ENCODE results near the gene ZMYND8. TPM values are rescaled to one million over a fixed set of nuclear protein-coding genes. Genes with fewer than 3 reads are reported as not detected.

Gene ZMYND8
- total and polyA plus RNA-seq, 2 donors (not counting 3 experiments of a cell fraction or from before 2014, with no cell fraction given), result 30.6 to 75.2 TPM

- Histone ChIP-seq H4K20me1 (replicated peaks; ENCODE audit: control insufficient read depth, extremely low read depth, insufficient read depth, low read length) (peaks cover 2% of the 10 kb centered on the region), H3K4me3 (replicated peaks in 1 of 3; ENCODE audit: insufficient read depth in 1 of 3, low read depth in 1 of 3, low read length in 3 of 3) (no peak overlapping the region), H3K4me1 (ENCODE audit: control insufficient read depth, extremely low read depth, insufficient read depth, low read length) (peaks cover 2% of the 10 kb centered on the region), H3K79me2 (ENCODE audit: control insufficient read depth, insufficient read depth, low read length) (peaks cover 28% of the 10 kb centered on the region), H3K36me3 (ENCODE audit: control insufficient read depth in 2 of 2, extremely low read depth in 1 of 2, insufficient read depth in 2 of 2, low read length in 2 of 2) (peaks cover 45 to 53% of the 10 kb centered on the region in 2 experiments), H3K27me3 (ENCODE audit: control insufficient read depth in 2 of 2, insufficient read depth in 2 of 2, low read length in 2 of 2) (no peaks in the 10 kb centered on the region), H3K9ac (replicated peaks; ENCODE audit: extremely low read depth, insufficient read depth, low read length) (no peak overlapping the region), H3K27ac (ENCODE audit: insufficient read depth, low read depth, low read length) (no peak overlapping the region), H3K9me3 (replicated peaks; ENCODE audit: control insufficient read depth, insufficient read depth, low read length) (no peaks in the 10 kb centered on the region), H3K4me2 (ENCODE audit: insufficient read depth, low read length) (no peak overlapping the region), H2AFZ (ENCODE audit: low read depth, low read length) (no peak overlapping the region), H3K9me1 (replicated peaks; ENCODE audit: control insufficient read depth, extremely low read depth, insufficient read depth, low read length) (no peaks in the 10 kb centered on the region)
- dilution Hi-C loops (cut with MboI; ENCODE audit: extremely low pct_ligation_motif_present, low sequenced_read_pairs), result no loop called here
- intact Hi-C loops (cut with micrococcal nuclease), result no loop called here
- no peak for FAIRE-seq
- CTCF ChIA-PET, result interaction anchor here (0.7 to 2.3 kb wide), 3 partner anchors 11 to 90 kb away, joined by 3 to 16 read pairs (median 6); no protein-coding TSS in a partner anchor
- no TSS peak for BruUV-seq (replicated peaks)
- POLR2A ChIA-PET, result no interaction called here
- DNase-seq (ENCODE audit: low read depth, low spot score), result no peak
- no peak for TF ChIP-seq POLR2AphosphoS5 (IDR thresholded peaks at IDR 0.05; ENCODE audit: insufficient read depth, low read depth, low read length)
- TF ChIP-seq FOS (IDR thresholded peaks at IDR 0.05; ENCODE audit: borderline replicate concordance, insufficient read depth, low read length), result no peak
- no peak for TF ChIP-seq POLR2A (IDR thresholded peaks at IDR 0.05; ENCODE audit: low read depth, low read length)
- no peak for TF ChIP-seq MYC (IDR thresholded peaks at IDR 0.05; ENCODE audit: low read depth, low read length)
- TF ChIP-seq MAX (IDR thresholded peaks at IDR 0.05; ENCODE audit: insufficient read depth, insufficient read length), result no peak
- no peak for TF ChIP-seq EZH2 (IDR thresholded peaks at IDR 0.05; ENCODE audit: borderline replicate concordance, low read depth, low read length, severe bottlenecking)
- no peak for TF ChIP-seq JUN (IDR thresholded peaks at IDR 0.05; ENCODE audit: borderline replicate concordance, insufficient read depth, insufficient read length, low read depth)
These were observed 62.9 kb downstream of the ZMYND8 start for GRCh38 chr20:47293631-47294030.

GRCh38 chr20:47292581-47292980, 63.9 kb downstream of the ZMYND8 start:
- H3K4me2 ChIP-seq (ENCODE audit: insufficient read depth, low read length), result no peak overlapping the region
- no peaks in the 10 kb centered on the region for H3K27me3 ChIP-seq (ENCODE audit: control insufficient read depth in 2 of 2, insufficient read depth in 2 of 2, low read length in 2 of 2)
- H4K20me1 ChIP-seq (replicated peaks; ENCODE audit: control insufficient read depth, extremely low read depth, insufficient read depth, low read length), result peaks cover 2% of the 10 kb centered on the region
- peaks cover 47 to 54% of the 10 kb centered on the region in 2 experiments for H3K36me3 ChIP-seq (ENCODE audit: control insufficient read depth in 2 of 2, extremely low read depth in 1 of 2, insufficient read depth in 2 of 2, low read length in 2 of 2)
- ChIA-PET CTCF (interaction anchor here (1.9 to 2.3 kb wide), 2 partner anchors 12 to 91 kb away, joined by 6 to 16 read pairs; no protein-coding TSS in a partner anchor), POLR2A (no interaction called here)
- no peak for FAIRE-seq
- intact Hi-C loops (cut with micrococcal nuclease), result no loop called here
- no peak for DNase-seq (ENCODE audit: low read depth, low spot score)
- dilution Hi-C loops (cut with MboI; ENCODE audit: extremely low pct_ligation_motif_present, low sequenced_read_pairs), result no loop called here
- no TSS peak for BruUV-seq (replicated peaks)
- no peaks in the 10 kb centered on the region for H3K9me3 ChIP-seq (replicated peaks; ENCODE audit: control insufficient read depth, insufficient read depth, low read length)
- H3K27ac ChIP-seq (ENCODE audit: insufficient read depth, low read depth, low read length), result no peak overlapping the region
- no peaks in the 10 kb centered on the region for H3K9me1 ChIP-seq (replicated peaks; ENCODE audit: control insufficient read depth, extremely low read depth, insufficient read depth, low read length)
- H2AFZ ChIP-seq (ENCODE audit: low read depth, low read length), result no peak overlapping the region
- no peak overlapping the region for H3K4me3 ChIP-seq (replicated peaks in 1 of 3; ENCODE audit: insufficient read depth in 1 of 3, low read depth in 1 of 3, low read length in 3 of 3)
- no peak overlapping the region for H3K9ac ChIP-seq (replicated peaks; ENCODE audit: extremely low read depth, insufficient read depth, low read length)
- TF ChIP-seq GATA2 (IDR thresholded peaks at IDR 0.05; ENCODE audit: insufficient read depth, insufficient read length, low read depth, low read length), result no peak
- TF ChIP-seq MYC (IDR thresholded peaks at IDR 0.05; ENCODE audit: low read depth, low read length), result no peak
- TF ChIP-seq CTCF (IDR thresholded peaks at IDR 0.05; ENCODE audit: extremely low read depth in 1 of 2, insufficient read depth in 1 of 2, low read depth in 1 of 2, low read length in 2 of 2), result no peak
- TF ChIP-seq FOS (IDR thresholded peaks at IDR 0.05; ENCODE audit: borderline replicate concordance, insufficient read depth, low read length), result no peak
- no peak for TF ChIP-seq POLR2A (IDR thresholded peaks at IDR 0.05; ENCODE audit: low read depth, low read length)
- TF ChIP-seq EZH2 (IDR thresholded peaks at IDR 0.05; ENCODE audit: borderline replicate concordance, low read depth, low read length, severe bottlenecking), result no peak
- TF ChIP-seq JUN (IDR thresholded peaks at IDR 0.05; ENCODE audit: borderline replicate concordance, insufficient read depth, insufficient read length, low read depth), result no peak
- no peak for TF ChIP-seq MAX (IDR thresholded peaks at IDR 0.05; ENCODE audit: insufficient read depth, insufficient read length)
- no peak for TF ChIP-seq POLR2AphosphoS5 (IDR thresholded peaks at IDR 0.05; ENCODE audit: insufficient read depth, low read depth, low read length)
- H3K79me2 ChIP-seq (ENCODE audit: control insufficient read depth, insufficient read depth, low read length), result peaks cover 31% of the 10 kb centered on the region
- H3K4me1 ChIP-seq (ENCODE audit: control insufficient read depth, extremely low read depth, insufficient read depth, low read length), result peaks cover 2% of the 10 kb centered on the region

Data from endothelial cell of umbilical vein (primary cell).